Mesothelial cell of epicardium (in vitro differentiated cells): Measurements from ENCODE around the gene DIAPH3. TPM values are rescaled to one million over a fixed set of nuclear protein-coding genes. Genes with fewer than 3 reads are reported as not detected.

Experiments used
- DNase-seq, 2 experiments: peaks; one replicate each; pipeline ENCODE4 v3.0.0; 2021; ENCODE audit warnings: low spot score in 2 of 2; ENCODE audit not compliant: unreplicated experiment in 2 of 2
- H3K27ac Mint-ChIP-seq: 2 replicates; pipeline ENCODE4 v1.8.0; 2021; ENCODE audit warnings: mixed read lengths
- H3K27me3 Mint-ChIP-seq: 2 replicates; pipeline ENCODE4 v1.8.0; 2021; ENCODE audit warnings: low read depth, mixed read lengths
- H3K36me3 Mint-ChIP-seq: 2 replicates; pipeline ENCODE4 v1.8.0; 2021; ENCODE audit warnings: mixed read lengths
- H3K4me1 Mint-ChIP-seq: 2 replicates; pipeline ENCODE4 v1.8.0; 2021; ENCODE audit warnings: mixed read lengths
- H3K4me3 Mint-ChIP-seq: 2 replicates; pipeline ENCODE4 v1.8.0; 2021; ENCODE audit warnings: mild to moderate bottlenecking, moderate library complexity, mixed read lengths
- H3K9me3 Mint-ChIP-seq: 2 replicates; pipeline ENCODE4 v1.8.0; 2021; ENCODE audit warnings: mixed read lengths
- total RNA-seq: library from RNA; stranded (reverse); gene quantifications from 3 replicates; pipeline ENCODE4 v1.2.1, GENCODE V29; 2021
- TF ChIP-seq, protein P1 (sequence below): fragments of 200-600 bp; sonication (generic); IDR thresholded peaks from one replicate; pipeline ENCODE4 v1.5.0; 2021; ENCODE audit warnings: antibody characterized with exemption; ENCODE audit not compliant: unreplicated experiment

The DIAPH3 gene
- total RNA-seq, 1 donor from 2014 or later, result 16.8 TPM

DNA sequence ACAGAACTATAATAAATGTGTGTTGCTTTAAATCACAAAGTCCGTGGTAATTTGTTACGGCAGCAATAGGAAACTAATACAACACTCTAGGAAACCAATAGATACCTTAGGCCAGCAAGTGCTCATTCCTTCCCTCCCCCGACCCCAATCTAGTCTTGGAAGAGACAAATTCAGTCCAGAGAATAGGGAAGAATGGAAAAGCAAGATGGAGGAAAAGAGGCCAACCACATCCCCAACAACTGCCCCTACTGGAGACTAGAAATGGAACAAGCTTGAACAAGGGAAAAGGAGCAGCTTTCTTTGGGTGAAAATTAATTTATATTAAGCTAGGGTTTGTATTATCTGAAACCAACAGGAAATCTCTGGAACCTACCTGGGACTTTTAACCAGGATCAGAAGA, 54.4 kb downstream of the DIAPH3 start:
- peaks cover 21% of the 10 kb centered on the region for H3K4me1 Mint-ChIP-seq
- H3K27me3 Mint-ChIP-seq, result no peaks in the 10 kb centered on the region
- DNase-seq, result no peak
- peaks cover 34% of the 10 kb centered on the region for H3K36me3 Mint-ChIP-seq
- H3K9me3 Mint-ChIP-seq, result peaks cover 9% of the 10 kb centered on the region
- no peak overlapping the region for H3K4me3 Mint-ChIP-seq
- no peak overlapping the region for H3K27ac Mint-ChIP-seq
- TF ChIP-seq, protein P1, sequence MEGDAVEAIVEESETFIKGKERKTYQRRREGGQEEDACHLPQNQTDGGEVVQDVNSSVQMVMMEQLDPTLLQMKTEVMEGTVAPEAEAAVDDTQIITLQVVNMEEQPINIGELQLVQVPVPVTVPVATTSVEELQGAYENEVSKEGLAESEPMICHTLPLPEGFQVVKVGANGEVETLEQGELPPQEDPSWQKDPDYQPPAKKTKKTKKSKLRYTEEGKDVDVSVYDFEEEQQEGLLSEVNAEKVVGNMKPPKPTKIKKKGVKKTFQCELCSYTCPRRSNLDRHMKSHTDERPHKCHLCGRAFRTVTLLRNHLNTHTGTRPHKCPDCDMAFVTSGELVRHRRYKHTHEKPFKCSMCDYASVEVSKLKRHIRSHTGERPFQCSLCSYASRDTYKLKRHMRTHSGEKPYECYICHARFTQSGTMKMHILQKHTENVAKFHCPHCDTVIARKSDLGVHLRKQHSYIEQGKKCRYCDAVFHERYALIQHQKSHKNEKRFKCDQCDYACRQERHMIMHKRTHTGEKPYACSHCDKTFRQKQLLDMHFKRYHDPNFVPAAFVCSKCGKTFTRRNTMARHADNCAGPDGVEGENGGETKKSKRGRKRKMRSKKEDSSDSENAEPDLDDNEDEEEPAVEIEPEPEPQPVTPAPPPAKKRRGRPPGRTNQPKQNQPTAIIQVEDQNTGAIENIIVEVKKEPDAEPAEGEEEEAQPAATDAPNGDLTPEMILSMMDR, result no peak

- peaks cover 4% of the 10 kb centered on the region for H3K9me3 Mint-ChIP-seq
- H3K27ac Mint-ChIP-seq, result no peak overlapping the region
- H3K4me1 Mint-ChIP-seq, result peaks cover 24% of the 10 kb centered on the region
- no peaks in the 10 kb centered on the region for H3K27me3 Mint-ChIP-seq
- no peak overlapping the region for H3K4me3 Mint-ChIP-seq
- H3K36me3 Mint-ChIP-seq, result peaks cover 27% of the 10 kb centered on the region
- DNase-seq, result no peak
- TF ChIP-seq, protein P1, result no peak
Measured at GRCh38 chr13:60108589-60108988, 55.1 kb downstream of the DIAPH3 start.

DNA sequence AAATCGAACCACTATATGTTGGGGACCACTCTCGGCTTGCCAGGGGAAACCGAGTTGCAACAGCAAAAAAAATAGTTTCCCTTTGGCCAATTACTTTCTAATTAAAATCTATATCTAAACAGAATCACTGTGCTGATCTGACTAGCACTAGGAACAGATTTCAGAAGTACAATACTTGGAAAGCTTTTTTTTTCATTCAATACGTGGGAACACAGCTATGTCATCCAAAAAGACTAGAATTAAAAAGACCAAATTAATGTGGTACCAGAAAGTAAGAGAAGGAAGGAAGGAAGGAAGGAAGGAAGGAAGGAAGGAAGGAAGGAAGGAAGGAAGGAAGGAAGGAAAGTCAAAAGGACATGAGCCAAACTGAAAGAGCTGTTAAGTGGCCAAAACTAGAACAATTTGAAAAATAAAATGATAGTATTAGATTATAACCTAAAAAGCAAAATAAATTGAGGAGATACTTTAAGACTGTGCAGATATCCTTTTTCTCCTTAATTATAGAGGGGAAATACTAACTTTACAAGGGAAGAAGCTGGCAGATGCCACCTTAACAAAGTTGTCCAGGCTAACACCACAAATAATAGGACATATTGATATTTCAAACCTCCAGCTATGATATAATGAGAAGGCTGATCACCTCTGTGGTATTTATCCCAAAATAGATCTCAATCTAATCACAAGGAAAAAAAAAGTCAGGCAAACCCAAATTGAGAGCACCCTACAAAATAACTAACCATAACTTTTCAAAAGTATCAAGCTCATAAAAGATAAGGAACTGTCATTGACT, 63.9 kb downstream of the DIAPH3 start:
- peaks cover 10% of the 10 kb centered on the region for H3K36me3 Mint-ChIP-seq
- H3K27me3 Mint-ChIP-seq, result no peaks in the 10 kb centered on the region
- TF ChIP-seq, protein P1, result no peak
- H3K9me3 Mint-ChIP-seq, result peaks cover 5% of the 10 kb centered on the region
- peaks cover 7% of the 10 kb centered on the region for H3K4me1 Mint-ChIP-seq
- no peak for DNase-seq
- H3K4me3 Mint-ChIP-seq, result no peak overlapping the region
- no peak overlapping the region for H3K27ac Mint-ChIP-seq

- Mint-ChIP-seq H3K9me3 (no peaks in the 10 kb centered on the region), H3K27ac (no peak overlapping the region), H3K27me3 (no peaks in the 10 kb centered on the region), H3K4me3 (no peak overlapping the region), H3K4me1 (peaks cover 5% of the 10 kb centered on the region), H3K36me3 (peaks cover 9% of the 10 kb centered on the region)
- TF ChIP-seq, protein P1, result no peak
- no peak for DNase-seq
Measured at GRCh38 chr13:60095300-60095699, 68.4 kb downstream of the DIAPH3 start.

GRCh38 chr13:60094385-60095088, 69.2 kb downstream of the DIAPH3 start:
- H3K4me1 Mint-ChIP-seq, result peaks cover 5% of the 10 kb centered on the region
- no peaks in the 10 kb centered on the region for H3K27me3 Mint-ChIP-seq
- peak overlapping the region; percentile 16 for H3K27ac Mint-ChIP-seq
- TF ChIP-seq, protein P1, result no peak
- no peak overlapping the region for H3K4me3 Mint-ChIP-seq
- no peaks in the 10 kb centered on the region for H3K9me3 Mint-ChIP-seq
- H3K36me3 Mint-ChIP-seq, result peaks cover 9% of the 10 kb centered on the region
- DNase-seq, result no peak
